ELF-1 (cell line): ENCODE results near the gene ZNF185.

Source experiments
- DNase-seq: peaks from one replicate; pipeline ENCODE4 v3.0.0-alpha.2; 2016; ENCODE audit warnings: low read depth, low spot score

Gene ZNF185

GRCh38 chrX:152897222-152898131, at the start of gene ZNF185:
Gene ZNF185 (plus strand): TSS chrX:152898067. CDS start chrX:152914490, 16,423 bp downstream.
- peak; percentile 95 for DNase-seq

GRCh38 chrX:152850465-152850864, 47.4 kb upstream of the ZNF185 start:
- DNase-seq = no peak

GRCh38 chrX:152853986-152854385, 43.9 kb upstream of the ZNF185 start:
- no peak for DNase-seq

- no peak for DNase-seq
These were observed 36.8 kb upstream of the ZNF185 start for GRCh38 chrX:152861116-152861515.

- no peak for DNase-seq
These were observed 36.0 kb upstream of the ZNF185 start for GRCh38 chrX:152861826-152862225.

- no peak for DNase-seq
These were observed 32.5 kb upstream of the ZNF185 start for GRCh38 chrX:152865232-152865920.

GRCh38 chrX:152866386-152866785, 31.5 kb upstream of the ZNF185 start:
- no peak for DNase-seq

GRCh38 chrX:152869972-152870371, 27.9 kb upstream of the ZNF185 start:
- DNase-seq = no peak

- no peak for DNase-seq
These were observed 26.6 kb upstream of the ZNF185 start for GRCh38 chrX:152871260-152871659.

GRCh38 chrX:152872522-152872921, 25.3 kb upstream of the ZNF185 start:
- DNase-seq = no peak

- DNase-seq = no peak
These were observed 24.5 kb upstream of the ZNF185 start for GRCh38 chrX:152873361-152873760.

GRCh38 chrX:152876931-152877840, 20.7 kb upstream of the ZNF185 start:
- DNase-seq = no peak

- no peak for DNase-seq
These were observed 18.7 kb upstream of the ZNF185 start for GRCh38 chrX:152878976-152879755.

GRCh38 chrX:152881289-152881688, 16.6 kb upstream of the ZNF185 start:
- DNase-seq = no peak

GRCh38 chrX:152884171-152884570, 13.7 kb upstream of the ZNF185 start:
- peak; percentile 66 for DNase-seq

GRCh38 chrX:152886716-152887115, 11.2 kb upstream of the ZNF185 start:
- no peak for DNase-seq

- DNase-seq = no peak
These were observed 5.4 kb upstream of the ZNF185 start for GRCh38 chrX:152892499-152892898.

GRCh38 chrX:152892999-152893891, 4.6 kb upstream of the ZNF185 start:
- no peak for DNase-seq

GRCh38 chrX:152893980-152894610, 3.8 kb upstream of the ZNF185 start:
- DNase-seq = no peak
